ENCODE data around the gene ANKRD6.

Gene ANKRD6

DNA sequence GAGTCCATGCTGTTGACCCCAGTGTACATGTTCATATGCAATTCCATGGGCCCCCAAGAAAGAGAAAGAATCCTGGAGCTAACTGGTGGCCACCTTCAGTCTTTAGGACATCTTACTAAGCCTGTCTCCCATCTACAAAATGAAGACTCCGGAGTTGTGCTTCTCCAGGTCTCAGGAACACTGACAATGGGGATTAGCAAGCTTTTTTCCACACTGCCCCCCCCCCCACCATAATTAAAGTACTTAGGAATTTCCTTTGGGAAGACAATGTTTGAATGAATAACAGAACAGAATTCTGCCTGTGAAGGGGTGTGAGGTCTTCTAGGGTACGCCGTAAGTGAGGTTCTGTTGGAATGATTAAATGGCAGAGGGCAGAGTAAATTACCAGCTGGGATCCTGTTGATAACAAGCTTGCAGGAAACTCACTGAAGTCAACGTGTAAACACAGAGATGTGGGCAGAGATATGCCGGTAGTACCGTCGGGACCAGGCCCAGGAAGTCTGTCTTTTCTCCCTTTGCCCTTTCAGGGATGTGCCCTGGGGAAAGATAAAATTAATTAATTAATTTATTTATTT lies 63.1 kb downstream of the ANKRD6 start:
- in situ Hi-C loops (cut with MboI; ENCODE audit: low sequenced_read_pairs, unreplicated experiment): no loop called here
- TF ChIP-seq, protein P1, sequence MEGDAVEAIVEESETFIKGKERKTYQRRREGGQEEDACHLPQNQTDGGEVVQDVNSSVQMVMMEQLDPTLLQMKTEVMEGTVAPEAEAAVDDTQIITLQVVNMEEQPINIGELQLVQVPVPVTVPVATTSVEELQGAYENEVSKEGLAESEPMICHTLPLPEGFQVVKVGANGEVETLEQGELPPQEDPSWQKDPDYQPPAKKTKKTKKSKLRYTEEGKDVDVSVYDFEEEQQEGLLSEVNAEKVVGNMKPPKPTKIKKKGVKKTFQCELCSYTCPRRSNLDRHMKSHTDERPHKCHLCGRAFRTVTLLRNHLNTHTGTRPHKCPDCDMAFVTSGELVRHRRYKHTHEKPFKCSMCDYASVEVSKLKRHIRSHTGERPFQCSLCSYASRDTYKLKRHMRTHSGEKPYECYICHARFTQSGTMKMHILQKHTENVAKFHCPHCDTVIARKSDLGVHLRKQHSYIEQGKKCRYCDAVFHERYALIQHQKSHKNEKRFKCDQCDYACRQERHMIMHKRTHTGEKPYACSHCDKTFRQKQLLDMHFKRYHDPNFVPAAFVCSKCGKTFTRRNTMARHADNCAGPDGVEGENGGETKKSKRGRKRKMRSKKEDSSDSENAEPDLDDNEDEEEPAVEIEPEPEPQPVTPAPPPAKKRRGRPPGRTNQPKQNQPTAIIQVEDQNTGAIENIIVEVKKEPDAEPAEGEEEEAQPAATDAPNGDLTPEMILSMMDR (IDR thresholded peaks at IDR 0.05; ENCODE audit: borderline replicate concordance, control extremely low read depth, extremely low read depth, insufficient read depth, missing control alignments): no peak
- no peak for DNase-seq (ENCODE audit: low spot score)

DNA sequence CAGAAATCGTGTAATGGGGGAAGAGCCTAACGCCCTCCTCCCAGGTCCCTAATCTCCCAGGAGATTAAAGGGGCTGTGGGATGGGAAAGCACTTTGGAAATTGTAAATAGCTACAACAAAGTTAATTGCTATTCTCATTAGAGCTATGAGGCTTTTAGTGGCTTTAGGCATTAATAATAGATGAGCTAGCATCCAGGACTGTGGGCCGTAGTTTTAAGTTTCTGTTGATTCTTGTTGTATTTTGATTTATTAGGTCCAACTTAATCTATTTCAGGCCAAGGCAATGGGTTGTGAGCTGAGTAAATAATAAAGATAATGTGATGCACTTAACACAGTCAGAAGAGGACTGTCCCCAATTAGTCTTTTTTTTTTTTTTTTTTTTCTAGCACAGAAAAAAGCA lies 67.7 kb downstream of the ANKRD6 start:
- DNase-seq (ENCODE audit: low spot score): no peak
- in situ Hi-C loops (cut with MboI; ENCODE audit: low sequenced_read_pairs, unreplicated experiment): no loop called here
- TF ChIP-seq, protein P1 (IDR thresholded peaks at IDR 0.05; ENCODE audit: borderline replicate concordance, control extremely low read depth, extremely low read depth, insufficient read depth, missing control alignments): no peak

DNA sequence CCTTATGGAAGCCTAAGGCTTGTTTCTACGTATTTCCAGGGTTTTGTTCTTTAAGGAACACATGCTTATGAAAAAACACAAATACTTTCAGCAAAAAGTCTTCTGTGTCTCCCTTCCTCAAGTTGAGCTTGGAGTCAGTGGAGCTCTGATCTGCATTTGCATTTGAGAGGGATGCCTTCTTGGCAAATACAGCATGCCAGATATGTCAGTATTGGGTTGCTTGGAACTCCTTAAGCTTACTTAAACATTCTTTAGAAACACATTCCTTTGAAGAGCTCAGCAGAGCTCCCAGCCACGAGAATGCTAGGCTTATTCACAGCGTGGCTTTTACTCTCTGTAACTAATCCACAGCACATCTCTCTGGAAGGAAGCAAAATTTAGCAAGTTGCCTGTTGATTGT lies 68.3 kb downstream of the ANKRD6 start:
- in situ Hi-C loops (cut with MboI; ENCODE audit: low sequenced_read_pairs, unreplicated experiment): no loop called here
- no peak for DNase-seq (ENCODE audit: low spot score)
- TF ChIP-seq, protein P1 (IDR thresholded peaks at IDR 0.05; ENCODE audit: borderline replicate concordance, control extremely low read depth, extremely low read depth, insufficient read depth, missing control alignments): no peak

DNA sequence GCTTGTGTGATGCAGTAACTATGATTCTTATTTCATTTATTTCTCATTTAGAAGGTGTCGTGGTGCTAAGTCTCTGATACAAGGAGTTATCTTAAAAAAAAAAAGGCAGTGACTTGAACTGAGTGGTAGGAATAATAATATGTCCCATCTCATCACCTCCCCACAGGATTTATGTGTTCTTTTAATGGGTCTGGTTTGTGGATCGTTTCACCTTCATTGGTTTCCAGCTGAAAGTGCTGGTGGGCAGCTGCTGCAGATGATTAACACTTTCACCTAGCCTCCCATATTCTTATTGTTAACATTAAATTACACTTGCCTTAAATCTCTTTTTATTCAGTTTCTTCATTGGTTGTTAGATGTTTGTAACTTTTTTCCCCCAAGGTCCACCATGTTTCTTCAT lies 68.8 kb downstream of the ANKRD6 start:
- in situ Hi-C loops (cut with MboI; ENCODE audit: low sequenced_read_pairs, unreplicated experiment): no loop called here

DNA sequence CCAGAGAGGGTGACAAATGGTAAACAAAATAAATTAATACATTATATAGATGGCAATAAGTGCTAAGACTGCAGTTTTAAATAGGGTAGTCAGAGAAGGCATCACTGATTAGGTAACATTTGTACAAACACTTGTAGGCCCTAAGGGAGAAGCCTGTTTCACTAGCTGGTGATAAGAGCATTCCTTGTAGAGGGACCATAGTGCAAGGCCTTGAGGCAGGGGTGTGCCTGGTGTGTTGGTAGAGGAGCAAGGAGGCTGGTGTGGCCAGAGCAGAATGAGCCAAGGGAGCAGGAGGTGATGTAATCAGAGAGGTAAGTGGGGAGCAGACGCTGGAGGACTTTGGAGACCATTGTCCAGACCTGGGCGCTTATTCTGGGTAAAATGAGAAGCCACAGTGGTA lies 70.7 kb downstream of the ANKRD6 start:
- TF ChIP-seq, protein P1 (IDR thresholded peaks at IDR 0.05; ENCODE audit: borderline replicate concordance, control extremely low read depth, extremely low read depth, insufficient read depth, missing control alignments): no peak
- no peak for DNase-seq (ENCODE audit: low spot score)
- in situ Hi-C loops (cut with MboI; ENCODE audit: low sequenced_read_pairs, unreplicated experiment): no loop called here

More for the DNA sequence above, 68.8 kb downstream of the ANKRD6 start:
- TF ChIP-seq, protein P1 (IDR thresholded peaks at IDR 0.05; ENCODE audit: borderline replicate concordance, control extremely low read depth, extremely low read depth, insufficient read depth, missing control alignments): no peak
- DNase-seq (ENCODE audit: low spot score): no peak

DNA sequence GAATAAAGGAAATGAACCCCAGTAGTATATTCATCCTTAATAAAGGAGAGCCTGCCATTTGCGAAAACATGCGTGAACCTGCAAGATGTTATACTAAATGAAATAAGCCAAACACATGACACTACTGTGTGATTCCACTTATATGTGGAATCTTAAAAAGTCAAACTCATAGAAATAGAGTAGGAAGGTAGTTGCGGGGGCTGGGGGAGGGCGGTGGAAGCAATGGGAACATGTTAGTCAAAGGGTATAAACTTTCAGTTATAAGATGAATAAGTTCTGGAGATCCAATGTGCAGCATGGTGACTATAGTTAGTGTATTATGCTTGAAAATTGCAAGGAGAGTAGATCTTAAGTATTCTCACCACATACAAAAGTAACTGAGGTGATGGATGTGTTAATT lies 72.9 kb downstream of the ANKRD6 start:
- TF ChIP-seq, protein P1 (IDR thresholded peaks at IDR 0.05; ENCODE audit: borderline replicate concordance, control extremely low read depth, extremely low read depth, insufficient read depth, missing control alignments): no peak
- no peak for DNase-seq (ENCODE audit: low spot score)
- in situ Hi-C loops (cut with MboI; ENCODE audit: low sequenced_read_pairs, unreplicated experiment): no loop called here
